ENCODE results near the gene NEURL3.

NEURL3 gene

DNA sequence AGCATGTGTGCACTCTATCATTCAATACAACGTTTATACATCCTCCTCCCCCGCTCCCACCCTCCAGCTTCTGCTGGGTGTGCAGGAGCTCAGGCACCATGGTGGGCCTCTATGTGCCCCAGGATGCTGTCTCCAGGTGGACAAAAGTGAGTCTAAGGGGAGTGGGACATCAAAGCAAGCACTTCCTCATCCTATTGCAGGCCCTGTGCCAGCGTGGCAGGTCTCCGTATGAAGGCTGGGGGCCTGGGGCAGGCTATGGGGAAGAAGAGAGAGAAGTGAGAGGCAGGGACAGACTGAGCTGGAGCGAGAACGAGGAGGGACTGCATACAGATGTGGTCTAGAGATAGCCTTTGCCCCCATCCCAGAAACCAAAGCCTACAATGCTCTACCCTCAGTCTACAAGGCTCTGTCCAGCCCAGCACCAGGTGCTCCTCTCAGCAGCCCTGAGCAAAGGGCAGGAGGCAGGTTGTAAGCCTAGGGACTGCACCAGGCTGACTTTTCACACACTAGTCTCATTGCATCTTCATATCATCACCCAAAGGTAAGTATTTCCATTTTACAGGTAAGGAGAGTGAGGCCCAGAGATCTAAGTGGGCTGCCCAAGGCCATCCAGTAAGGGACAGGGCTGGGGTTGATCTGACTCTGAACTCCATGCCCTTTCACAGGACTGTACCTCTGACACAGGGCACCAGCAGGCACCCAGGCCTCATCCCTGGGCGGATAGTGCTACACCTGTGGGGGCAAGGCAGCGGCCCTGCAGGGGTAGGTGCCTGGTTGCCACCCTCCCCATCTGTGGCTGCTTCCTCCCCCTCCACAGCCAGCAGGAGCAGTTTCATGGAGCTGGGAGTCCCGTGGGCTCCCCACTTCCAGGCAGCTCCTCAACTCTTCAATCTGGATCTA is 17.4 kb upstream of the NEURL3 start:
- Histone ChIP-seq H3K4me3 (ENCODE audit: low read depth in 1 of 2, low read length in 1 of 2) (no peak overlapping the region), H3K27ac (no peak overlapping the region), H3K9me3 (no peaks in the 10 kb centered on the region), H3K4me1 (ENCODE audit: control insufficient read depth in 1 of 2, insufficient read depth in 1 of 2, low read depth in 1 of 2, low read length in 1 of 2) (peaks cover 6 to 7% of the 10 kb centered on the region in 2 experiments), H3K36me3 (no peaks in the 10 kb centered on the region), H3K27me3 (peaks cover 21% of the 10 kb centered on the region)
- TF ChIP-seq, protein P1, sequence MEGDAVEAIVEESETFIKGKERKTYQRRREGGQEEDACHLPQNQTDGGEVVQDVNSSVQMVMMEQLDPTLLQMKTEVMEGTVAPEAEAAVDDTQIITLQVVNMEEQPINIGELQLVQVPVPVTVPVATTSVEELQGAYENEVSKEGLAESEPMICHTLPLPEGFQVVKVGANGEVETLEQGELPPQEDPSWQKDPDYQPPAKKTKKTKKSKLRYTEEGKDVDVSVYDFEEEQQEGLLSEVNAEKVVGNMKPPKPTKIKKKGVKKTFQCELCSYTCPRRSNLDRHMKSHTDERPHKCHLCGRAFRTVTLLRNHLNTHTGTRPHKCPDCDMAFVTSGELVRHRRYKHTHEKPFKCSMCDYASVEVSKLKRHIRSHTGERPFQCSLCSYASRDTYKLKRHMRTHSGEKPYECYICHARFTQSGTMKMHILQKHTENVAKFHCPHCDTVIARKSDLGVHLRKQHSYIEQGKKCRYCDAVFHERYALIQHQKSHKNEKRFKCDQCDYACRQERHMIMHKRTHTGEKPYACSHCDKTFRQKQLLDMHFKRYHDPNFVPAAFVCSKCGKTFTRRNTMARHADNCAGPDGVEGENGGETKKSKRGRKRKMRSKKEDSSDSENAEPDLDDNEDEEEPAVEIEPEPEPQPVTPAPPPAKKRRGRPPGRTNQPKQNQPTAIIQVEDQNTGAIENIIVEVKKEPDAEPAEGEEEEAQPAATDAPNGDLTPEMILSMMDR (IDR thresholded peaks at IDR 0.05) = no peak

DNA sequence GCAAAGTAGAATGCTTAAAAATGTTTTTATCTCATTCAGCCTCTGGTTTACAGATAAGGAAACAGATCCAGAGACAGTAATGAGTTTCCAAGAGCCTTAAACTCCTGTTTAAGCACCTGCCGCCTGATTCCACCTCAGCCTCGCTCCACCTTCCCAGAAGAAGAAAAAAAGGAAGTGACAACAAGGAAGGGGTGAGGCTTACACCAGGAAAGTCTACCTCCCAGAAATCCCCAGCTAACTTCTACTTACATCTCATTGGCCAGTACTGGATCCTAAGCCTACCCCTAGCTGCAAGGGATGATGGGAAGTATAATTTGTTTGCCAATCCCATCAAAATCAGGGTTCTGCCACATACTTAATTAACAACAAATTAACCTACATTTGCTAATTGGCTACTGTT is 16.1 kb upstream of the NEURL3 start:
- Histone ChIP-seq H3K36me3 (no peaks in the 10 kb centered on the region), H3K4me3 (ENCODE audit: low read depth in 1 of 2, low read length in 1 of 2) (no peak overlapping the region), H3K9me3 (no peaks in the 10 kb centered on the region), H3K27me3 (peaks cover 8% of the 10 kb centered on the region), H3K27ac (no peak overlapping the region), H3K4me1 (ENCODE audit: control insufficient read depth in 1 of 2, insufficient read depth in 1 of 2, low read depth in 1 of 2, low read length in 1 of 2) (no peaks in the 10 kb centered on the region)
- TF ChIP-seq, protein P1 (IDR thresholded peaks at IDR 0.05) = no peak

DNA sequence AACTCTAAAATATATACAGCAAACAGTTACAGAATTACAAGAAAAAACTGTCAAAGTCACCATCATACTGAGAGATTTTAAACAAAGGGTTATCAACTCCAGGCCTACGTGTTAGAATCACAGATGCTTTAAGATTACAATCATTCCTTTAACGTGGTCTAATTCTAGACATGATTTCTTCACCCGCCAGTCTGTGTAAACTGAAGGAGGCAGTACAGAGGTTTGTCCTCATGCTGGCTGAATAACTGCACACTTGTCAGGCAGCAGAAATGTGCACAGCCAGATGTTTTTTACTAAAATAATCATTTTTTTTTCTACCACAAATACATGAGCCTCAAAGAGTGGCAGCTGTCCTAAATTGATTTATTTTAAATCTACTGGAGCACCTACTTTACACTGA is 15.5 kb upstream of the NEURL3 start:
- Histone ChIP-seq H3K27ac (no peak overlapping the region), H3K9me3 (no peaks in the 10 kb centered on the region), H3K36me3 (no peaks in the 10 kb centered on the region), H3K27me3 (peaks cover 4% of the 10 kb centered on the region), H3K4me1 (ENCODE audit: control insufficient read depth in 1 of 2, insufficient read depth in 1 of 2, low read depth in 1 of 2, low read length in 1 of 2) (no peaks in the 10 kb centered on the region), H3K4me3 (ENCODE audit: low read depth in 1 of 2, low read length in 1 of 2) (no peak overlapping the region)
- TF ChIP-seq, protein P1 (IDR thresholded peaks at IDR 0.05) = no peak

DNA sequence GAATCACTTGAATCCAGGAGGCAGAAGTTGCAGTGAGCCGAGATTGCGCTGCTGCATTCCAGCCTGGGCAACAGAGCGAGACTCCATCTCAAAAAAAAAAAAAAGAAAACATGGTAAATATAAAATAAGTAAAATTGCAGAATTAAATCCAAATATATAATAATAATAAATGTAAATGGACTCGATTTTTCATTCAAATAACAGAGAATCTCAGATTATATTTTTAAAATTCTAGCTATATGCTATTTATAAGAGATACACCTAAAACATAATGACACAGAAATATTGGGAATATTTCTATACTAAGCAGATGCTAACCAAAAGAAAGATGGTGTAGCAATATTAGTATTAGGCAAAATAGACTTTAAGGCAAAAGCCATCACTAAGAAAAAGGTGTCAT is 15.1 kb upstream of the NEURL3 start:
- Histone ChIP-seq H3K36me3 (no peaks in the 10 kb centered on the region), H3K27me3 (peaks cover under 1% of the 10 kb centered on the region), H3K4me1 (ENCODE audit: control insufficient read depth in 1 of 2, insufficient read depth in 1 of 2, low read depth in 1 of 2, low read length in 1 of 2) (no peaks in the 10 kb centered on the region), H3K4me3 (ENCODE audit: low read depth in 1 of 2, low read length in 1 of 2) (no peak overlapping the region), H3K27ac (no peak overlapping the region), H3K9me3 (no peaks in the 10 kb centered on the region)
- TF ChIP-seq, protein P1 (IDR thresholded peaks at IDR 0.05) = no peak

DNA sequence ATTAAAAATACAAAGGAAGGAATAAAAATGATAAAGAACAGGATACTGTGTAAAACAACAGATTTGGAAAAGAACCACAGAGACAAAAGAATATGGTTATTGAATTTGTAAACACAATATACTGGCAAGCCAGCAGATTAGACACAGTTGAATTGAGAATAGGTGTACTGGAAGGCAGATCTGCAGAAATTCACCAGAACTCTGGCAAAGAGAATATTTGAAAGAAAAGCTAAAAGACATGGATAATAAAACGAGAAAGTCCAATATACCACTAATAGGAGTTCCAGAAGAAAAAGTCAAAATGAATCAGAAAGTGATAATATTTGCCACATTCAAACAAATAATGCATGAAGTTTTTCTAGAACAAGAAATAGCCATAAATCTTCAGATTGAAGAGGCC is 11.9 kb upstream of the NEURL3 start:
- H3K4me3 ChIP-seq (ENCODE audit: low read depth in 1 of 2, low read length in 1 of 2) = no peak overlapping the region
- TF ChIP-seq, protein P1 (IDR thresholded peaks at IDR 0.05) = no peak
- H3K4me1 ChIP-seq (ENCODE audit: control insufficient read depth in 1 of 2, insufficient read depth in 1 of 2, low read depth in 1 of 2, low read length in 1 of 2) = no peaks in the 10 kb centered on the region
- no peaks in the 10 kb centered on the region for H3K27me3 ChIP-seq
- H3K9me3 ChIP-seq = no peaks in the 10 kb centered on the region
- H3K27ac ChIP-seq = no peak overlapping the region
- H3K36me3 ChIP-seq = no peaks in the 10 kb centered on the region

Data from neutrophil (primary cell).